Right lobe of liver (tissue), 4 donors: Measurements from ENCODE around the gene FITM1.

Experiments
- POLR2A ChIP-seq: fragments of 450-650 bp; IDR thresholded peaks from one replicate; pipeline ENCODE4 v1.6.1; 2017; ENCODE audit warnings: antibody characterized with exemption, mild to moderate bottlenecking
- TF ChIP-seq, protein P1 (sequence below), 4 donors: fragments of 200-600 bp in 3 of 4; fragments of 450-650 bp in 1 of 4; IDR thresholded peaks; one replicate each; pipeline versions ENCODE4 v1.5.1 to v1.8.0; 2016 to 2022; ENCODE audit warnings: antibody characterized with exemption in 4 of 4, mild to moderate bottlenecking in 2 of 4
- donor health status: DM: no; HTN: no; CAD: no.
- donor health status: DM: no; HTN: no; CAD: no.
- donor health status: DM: no; HTN: yes; CAD: no.

DNA sequence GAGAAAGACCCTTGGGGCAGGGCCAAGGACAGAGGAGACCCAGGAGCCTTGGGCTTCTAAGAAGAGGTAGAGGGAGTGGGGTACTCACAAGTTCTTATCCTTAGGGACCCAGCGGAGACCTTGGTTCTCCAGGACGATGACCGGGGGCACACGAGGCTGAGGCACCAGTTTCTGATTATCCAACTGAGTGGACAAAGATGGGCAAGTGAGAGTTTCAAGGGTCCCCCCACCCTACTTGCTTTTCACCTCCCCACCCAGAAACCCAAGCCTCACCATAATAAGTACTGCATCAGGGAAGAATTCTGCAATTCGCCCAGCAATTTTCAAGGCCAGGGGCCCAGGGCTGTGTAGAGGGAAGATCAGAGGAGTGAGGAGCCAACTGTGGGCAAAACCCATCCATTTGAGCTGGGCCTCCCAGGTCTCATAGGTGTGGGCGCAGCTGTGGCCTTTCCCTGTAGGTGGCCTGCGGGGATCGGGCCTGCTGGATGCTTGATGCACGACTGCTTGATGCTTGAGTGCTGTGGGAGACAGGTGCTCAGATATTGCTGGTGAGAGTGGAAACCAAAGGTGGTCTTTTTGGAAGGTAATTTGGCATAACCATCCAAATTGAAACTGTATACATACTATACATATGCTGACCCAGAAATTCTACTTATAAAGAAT is 8.9 kb downstream of the FITM1 start:
- TF ChIP-seq, protein P1, sequence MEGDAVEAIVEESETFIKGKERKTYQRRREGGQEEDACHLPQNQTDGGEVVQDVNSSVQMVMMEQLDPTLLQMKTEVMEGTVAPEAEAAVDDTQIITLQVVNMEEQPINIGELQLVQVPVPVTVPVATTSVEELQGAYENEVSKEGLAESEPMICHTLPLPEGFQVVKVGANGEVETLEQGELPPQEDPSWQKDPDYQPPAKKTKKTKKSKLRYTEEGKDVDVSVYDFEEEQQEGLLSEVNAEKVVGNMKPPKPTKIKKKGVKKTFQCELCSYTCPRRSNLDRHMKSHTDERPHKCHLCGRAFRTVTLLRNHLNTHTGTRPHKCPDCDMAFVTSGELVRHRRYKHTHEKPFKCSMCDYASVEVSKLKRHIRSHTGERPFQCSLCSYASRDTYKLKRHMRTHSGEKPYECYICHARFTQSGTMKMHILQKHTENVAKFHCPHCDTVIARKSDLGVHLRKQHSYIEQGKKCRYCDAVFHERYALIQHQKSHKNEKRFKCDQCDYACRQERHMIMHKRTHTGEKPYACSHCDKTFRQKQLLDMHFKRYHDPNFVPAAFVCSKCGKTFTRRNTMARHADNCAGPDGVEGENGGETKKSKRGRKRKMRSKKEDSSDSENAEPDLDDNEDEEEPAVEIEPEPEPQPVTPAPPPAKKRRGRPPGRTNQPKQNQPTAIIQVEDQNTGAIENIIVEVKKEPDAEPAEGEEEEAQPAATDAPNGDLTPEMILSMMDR (IDR thresholded peaks at IDR 0.05): no peak
- TF ChIP-seq POLR2A: no peak
